ENCODE measurements around the gene CRTC3. TPM values are rescaled to one million over a fixed set of nuclear protein-coding genes. Genes with fewer than 3 reads are reported as not detected.
A peak's percentile ranks its signal among the peaks of the same experiment; 100 is the strongest.

CRTC3 gene
- total RNA-seq, 1 experiment from 2014 or later: 3.9 TPM

- H3K9ac ChIP-seq (ENCODE audit: extremely low read depth, insufficient read length, low read length): no peak overlapping the region
- no peak overlapping the region for H2AFZ ChIP-seq (ENCODE audit: low read length)
- no peaks in the 10 kb centered on the region for H3K9me3 ChIP-seq (ENCODE audit: control insufficient read depth, low read depth, low read length)
- WGBS (ENCODE audit: extremely low coverage, insufficient read length, low lambda C conversion rate): no CpG with 5 or more reads among the region's 12 CpGs
- no peaks in the 10 kb centered on the region for H3K79me1 ChIP-seq (ENCODE audit: insufficient read depth, low read depth, low read length, poor library complexity, severe bottlenecking)
- H3K4ac ChIP-seq (ENCODE audit: low read depth, low read length): no peak overlapping the region
- Mint-ChIP-seq H3K9me3 (peaks cover 0 to 2% of the 10 kb centered on the region in 2 experiments; a peak in 3 of 5 replicates), H3K36me3 (ENCODE audit: insufficient read depth in 1 of 3, low read depth in 3 of 3) (peaks cover 5 to 17% (median 9%) of the 10 kb centered on the region in 3 experiments), H3K27ac (peak overlapping the region in 1 of 3 experiments; percentile 0; a peak in 2 of 7 replicates), H3K27me3 (ENCODE audit: low read depth) (no peaks in the 10 kb centered on the region; the same call in 1 of the 2 replicates), H3K4me1 (peaks cover 12 to 15% of the 10 kb centered on the region in 2 experiments), H3K4me3 (no peak overlapping the region)
- H3K4me1 ChIP-seq (ENCODE audit: insufficient read depth, low read length): no peaks in the 10 kb centered on the region
- no peak overlapping the region for H4K5ac ChIP-seq (ENCODE audit: insufficient read length, low read depth, low read length)
- H4K8ac ChIP-seq (replicated peaks; ENCODE audit: insufficient read length, low read depth, low read length): no peak overlapping the region
- H3K27ac ChIP-seq (ENCODE audit: insufficient read length, low read depth, low read length): no peak overlapping the region
- no peaks in the 10 kb centered on the region for H4K20me1 ChIP-seq (ENCODE audit: control insufficient read depth, insufficient read depth, insufficient read length)
- no peaks in the 10 kb centered on the region for H3K79me2 ChIP-seq (ENCODE audit: insufficient read depth, low read length)
- no peak overlapping the region for H2BK15ac ChIP-seq (ENCODE audit: low read depth, low read length)
- no peak overlapping the region for H2BK120ac ChIP-seq (ENCODE audit: low read depth, low read length, poor library complexity, severe bottlenecking)
- H3K14ac ChIP-seq (ENCODE audit: insufficient read depth, low read length): no peak overlapping the region
- H3K56ac ChIP-seq (ENCODE audit: insufficient read length, low read depth, low read length): no peak overlapping the region
- no peak for DNase-seq
- TF ChIP-seq, protein P1, sequence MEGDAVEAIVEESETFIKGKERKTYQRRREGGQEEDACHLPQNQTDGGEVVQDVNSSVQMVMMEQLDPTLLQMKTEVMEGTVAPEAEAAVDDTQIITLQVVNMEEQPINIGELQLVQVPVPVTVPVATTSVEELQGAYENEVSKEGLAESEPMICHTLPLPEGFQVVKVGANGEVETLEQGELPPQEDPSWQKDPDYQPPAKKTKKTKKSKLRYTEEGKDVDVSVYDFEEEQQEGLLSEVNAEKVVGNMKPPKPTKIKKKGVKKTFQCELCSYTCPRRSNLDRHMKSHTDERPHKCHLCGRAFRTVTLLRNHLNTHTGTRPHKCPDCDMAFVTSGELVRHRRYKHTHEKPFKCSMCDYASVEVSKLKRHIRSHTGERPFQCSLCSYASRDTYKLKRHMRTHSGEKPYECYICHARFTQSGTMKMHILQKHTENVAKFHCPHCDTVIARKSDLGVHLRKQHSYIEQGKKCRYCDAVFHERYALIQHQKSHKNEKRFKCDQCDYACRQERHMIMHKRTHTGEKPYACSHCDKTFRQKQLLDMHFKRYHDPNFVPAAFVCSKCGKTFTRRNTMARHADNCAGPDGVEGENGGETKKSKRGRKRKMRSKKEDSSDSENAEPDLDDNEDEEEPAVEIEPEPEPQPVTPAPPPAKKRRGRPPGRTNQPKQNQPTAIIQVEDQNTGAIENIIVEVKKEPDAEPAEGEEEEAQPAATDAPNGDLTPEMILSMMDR (conservative IDR thresholded peaks at IDR 0.05): no peak
- H3K23ac ChIP-seq (ENCODE audit: insufficient read length, low read depth, low read length): no peak overlapping the region
- no peak overlapping the region for H2AK5ac ChIP-seq (ENCODE audit: insufficient read length, low read length)
- no peak overlapping the region for H3K18ac ChIP-seq (ENCODE audit: insufficient read length, low read depth, low read length)
- H2BK5ac ChIP-seq (ENCODE audit: insufficient read length, low read length): no peak overlapping the region
- H2BK12ac ChIP-seq (ENCODE audit: insufficient read length, low read depth, low read length): no peak overlapping the region
- no peaks in the 10 kb centered on the region for H3K23me2 ChIP-seq (ENCODE audit: insufficient read length, low read depth, low read length, poor library complexity, severe bottlenecking)
- H2BK20ac ChIP-seq (ENCODE audit: low read depth, low read length, poor library complexity, severe bottlenecking): no peak overlapping the region
- no peak overlapping the region for H3K4me2 ChIP-seq (ENCODE audit: insufficient read depth, insufficient read length, low read length)
- H3T11ph ChIP-seq (ENCODE audit: low read length): no peak overlapping the region
- no peaks in the 10 kb centered on the region for H3K27me3 ChIP-seq (ENCODE audit: insufficient read depth, low read length)
- H4K91ac ChIP-seq (ENCODE audit: insufficient read length, low read depth, low read length): no peak overlapping the region
These were observed 108.5 kb downstream of the CRTC3 start for GRCh38 chr15:90638201-90638691.
